IMR-90 (cell line): ENCODE measurements around the gene MGRN1. TPM values are rescaled to one million over a fixed set of nuclear protein-coding genes. Genes with fewer than 3 reads are reported as not detected.

Source experiments
- ATAC-seq: fragments of 200-7000 bp; cut with Tn5 transposase; 2 replicates; pipeline ENCODE4 v1.9.1; 2020; ENCODE audit warnings: low read depth, mild to moderate bottlenecking, moderate library complexity
- BruUV-seq: library from RNA; stranded (reverse); fragments of 400-500 nt; replicated peaks from 2 replicates; lab custom pipeline; 2021; lab: Mats Ljungman, UMichigan
- CTCF ChIA-PET: fragments of 300-600 bp; formaldehyde crosslinking; extraction: SDS; loops from one replicate; lab custom pipeline; 2021; ENCODE audit warnings: antibody characterized with exemption; lab: Yijun Ruan, JAX
- POLR2A ChIA-PET: fragments of 300-600 bp; sonication (Branson Sonifier 250); formaldehyde crosslinking; loops from one replicate; lab custom pipeline; 2022; ENCODE audit warnings: antibody characterized with exemption; ENCODE audit not compliant: unreplicated experiment; lab: Charles Lee
- DNase-seq: peaks from one replicate; pipeline ENCODE4 v3.0.0; 2013
- H2AFZ ChIP-seq: replicated peaks from 2 replicates; pipeline ENCODE3; 2013; ENCODE audit warnings: low read length, mild to moderate bottlenecking; ENCODE audit not compliant: poor library complexity
- H2AK5ac ChIP-seq: 2 replicates; pipeline ENCODE4 v1.6.1; 2013; ENCODE audit warnings: low read depth, low read length, inconsistent platforms
- H2AK9ac ChIP-seq: replicated peaks from 2 replicates; pipeline ENCODE3; 2013; ENCODE audit warnings: mild to moderate bottlenecking, low read depth, low read length, moderate library complexity; ENCODE audit not compliant: poor library complexity
- H2BK120ac ChIP-seq: 2 replicates; pipeline ENCODE4 v1.6.1; 2013; ENCODE audit warnings: low read depth, low read length, inconsistent platforms
- H2BK15ac ChIP-seq: 3 replicates; pipeline ENCODE4 v1.6.1; 2013; ENCODE audit warnings: low read depth, low read length, inconsistent platforms
- H2BK20ac ChIP-seq: 2 replicates; pipeline ENCODE4 v1.6.1; 2013; ENCODE audit warnings: low read depth, mild to moderate bottlenecking, inconsistent platforms, low read length, moderate library complexity
- H2BK5ac ChIP-seq: 2 replicates; pipeline ENCODE4 v1.6.1; 2013; ENCODE audit warnings: mild to moderate bottlenecking, low read depth, low read length, inconsistent platforms; ENCODE audit not compliant: poor library complexity, severe bottlenecking
- H3K14ac ChIP-seq: replicated peaks from 2 replicates; pipeline ENCODE4 v1.6.1; 2013; ENCODE audit warnings: low read depth, low read length, inconsistent platforms
- H3K18ac ChIP-seq: 2 replicates; pipeline ENCODE4 v1.6.1; 2013; ENCODE audit warnings: low read depth, low read length, control low read depth
- H3K23ac ChIP-seq: 2 replicates; pipeline ENCODE4 v1.6.1; 2013; ENCODE audit warnings: low read depth, low read length, inconsistent platforms
- H3K27ac ChIP-seq: 2 replicates; pipeline ENCODE4 v1.5.1; 2013; ENCODE audit warnings: mild to moderate bottlenecking, control low read depth, low read length; ENCODE audit not compliant: insufficient read depth
- H3K27me3 ChIP-seq: 2 replicates; pipeline ENCODE4 v1.6.1; 2013; ENCODE audit warnings: low read length; ENCODE audit not compliant: control insufficient read depth, insufficient read depth
- H3K36me3 ChIP-seq: 2 replicates; pipeline ENCODE4 v1.6.1; 2013; ENCODE audit warnings: low read length, mixed read lengths; ENCODE audit not compliant: control insufficient read depth, insufficient read depth
- H3K4ac ChIP-seq: 2 replicates; pipeline ENCODE4 v1.6.1; 2013; ENCODE audit warnings: low read depth, low read length, inconsistent platforms
- H3K4me1 ChIP-seq: 2 replicates; pipeline ENCODE4 v1.6.1; 2013; ENCODE audit warnings: low read length, mixed read lengths; ENCODE audit not compliant: control insufficient read depth, insufficient read depth
- H3K4me2 ChIP-seq: 2 replicates; pipeline ENCODE4 v1.6.1; 2013; ENCODE audit warnings: low read depth, mild to moderate bottlenecking, control low read depth, low read length, moderate library complexity
- H3K4me3 ChIP-seq: 2 replicates; pipeline ENCODE4 v1.5.1; 2013; ENCODE audit warnings: low read depth, mild to moderate bottlenecking, control low read depth, low read length, moderate library complexity; ENCODE audit not compliant: insufficient read depth
- H3K56ac ChIP-seq: 2 replicates; pipeline ENCODE4 v1.6.1; 2013; ENCODE audit warnings: low read length, inconsistent platforms; ENCODE audit not compliant: insufficient read depth; ENCODE audit errors: extremely low read depth
- H3K79me1 ChIP-seq, 2 experiments: 2 replicates each; pipeline ENCODE4 v1.6.1; 2013; ENCODE audit warnings: low read length in 2 of 2, inconsistent platforms in 1 of 2, low read depth in 1 of 2
- H3K9ac ChIP-seq: 2 replicates; pipeline ENCODE4 v1.6.1; 2013; ENCODE audit warnings: low read depth, low read length, control low read depth
- H3K9me1 ChIP-seq: 2 replicates; pipeline ENCODE4 v1.6.1; 2013; ENCODE audit warnings: low read length, inconsistent platforms; ENCODE audit not compliant: insufficient read depth
- H3K9me3 ChIP-seq: 2 replicates; pipeline ENCODE4 v1.6.1; 2013; ENCODE audit warnings: low read length; ENCODE audit not compliant: control insufficient read depth, insufficient read depth
- H4K20me1 ChIP-seq: 2 replicates; pipeline ENCODE4 v1.6.1; 2013; ENCODE audit warnings: low read length, inconsistent platforms; ENCODE audit not compliant: insufficient read depth
- H4K5ac ChIP-seq: 2 replicates; pipeline ENCODE4 v1.6.1; 2013; ENCODE audit warnings: mild to moderate bottlenecking, low read depth, low read length, control low read depth
- H4K8ac ChIP-seq, 2 experiments: 2 replicates each; pipeline ENCODE4 v1.6.1; 2013; ENCODE audit warnings: low read depth in 2 of 2, low read length in 2 of 2, control low read depth in 1 of 2, inconsistent platforms in 1 of 2
- H4K91ac ChIP-seq: 2 replicates; pipeline ENCODE4 v1.6.1; 2013; ENCODE audit warnings: low read depth, low read length, inconsistent platforms; ENCODE audit not compliant: insufficient read depth
- CTCF ChIP-seq: conservative IDR thresholded peaks from 2 replicates; pipeline ENCODE4 v1.5.1; 2012; ENCODE audit warnings: mild to moderate bottlenecking, low read depth, low read length, improper control_type of control experiment
- NFE2L2 ChIP-seq: fragments of 150-350 bp; IDR thresholded peaks from 2 replicates; pipeline ENCODE4 v1.6.1; 2016; ENCODE audit warnings: low read depth, mild to moderate bottlenecking, low read length
- WGBS, 2 experiments: methylation state at CpG; one replicate each; pipeline versions ENCODE4 v1.1.5 to v1.1.7; 2013; ENCODE audit warnings: missing lambda C conversion rate in 2 of 2; ENCODE audit not compliant: insufficient read length in 1 of 2; ENCODE audit errors: extremely low coverage in 2 of 2; 5-methylcytosine and 5-hydroxymethylcytosine counted together
- dilution Hi-C: fragments of 300-500 bp; cut with HindIII; formaldehyde crosslinking; loops from one replicate; pipeline ENCODE4 v1.14.3; 2018; ENCODE audit warnings: low sequenced_read_pairs; ENCODE audit not compliant: unreplicated experiment
- in situ Hi-C: fragments of 300-500 bp; cut with MboI; formaldehyde crosslinking; loops from 3 replicates; pipeline ENCODE4 v1.14.3; 2019; ENCODE audit warnings: low sequenced_read_pairs, inconsistent platforms, mixed read lengths
- intact Hi-C: fragments of 100-400 bp; cut with micrococcal nuclease; formaldehyde crosslinking; loops from 2 replicates; pipeline ENCODE4 v1.10.0; 2022
- polyA plus RNA-seq, 3 experiments: library from polyadenylated mRNA; depleted of rRNA; stranded (reverse); fragments of >200 nt; gene quantifications; 2 replicates each; pipeline ENCODE4 v1.2.3, GENCODE V29; 2012; ENCODE audit warnings: low replicate concordance in 1 of 3
- total RNA-seq: library from RNA; depleted of rRNA; stranded (reverse); fragments of >200 nt; gene quantifications from 2 replicates; pipeline ENCODE4 v1.2.3, GENCODE V29; 2012

Gene MGRN1
- total and polyA plus RNA-seq, 2 of the 4 experiments (the other 2 are of a cell fraction): 11.7 to 32.7 TPM

GRCh38 chr16:4612474-4612931 is 12.1 kb upstream of the MGRN1 start:
- H3K4me3 ChIP-seq: no peak overlapping the region
- no peak for DNase-seq

More at GRCh38 chr16:4612474-4612931, 12.1 kb upstream of the MGRN1 start:
- peaks cover 17 to 66% of the 10 kb centered on the region in 2 experiments for H3K79me1 ChIP-seq
- no peak overlapping the region for H3K4ac ChIP-seq
- H2BK5ac ChIP-seq: no peak overlapping the region
- peak overlapping the region; percentile 61 for H2AK9ac ChIP-seq
- no peaks in the 10 kb centered on the region for H3K27me3 ChIP-seq
- ChIA-PET CTCF (no interaction called here), POLR2A (no interaction called here)
- no peak overlapping the region for H3K14ac ChIP-seq
- no peak overlapping the region for H3K56ac ChIP-seq
- H4K20me1 ChIP-seq: peaks cover 57% of the 10 kb centered on the region
- no peak overlapping the region for H2BK15ac ChIP-seq
- no peak overlapping the region for H2AFZ ChIP-seq
- peaks cover 8% of the 10 kb centered on the region; the same call in 1 of the 2 replicates for H3K9me1 ChIP-seq
- no peak overlapping the region for H3K23ac ChIP-seq
- no peak overlapping the region; the same call in 1 of the 2 replicates for H3K4me2 ChIP-seq
- in situ Hi-C loops (no loop called here), intact Hi-C loops (loop anchor here (2.0 kb wide), 1 partner anchor 344 kb away; no protein-coding TSS in a partner anchor), dilution Hi-C loops (no loop called here)
- WGBS, 2 experiments: no CpG with 5 or more reads among the region's 7 CpGs
- no peak overlapping the region for H2BK20ac ChIP-seq
- TF ChIP-seq CTCF: 0 out of 2 replicates have a peak, but pooled peaks have one; percentile 13
- no peak for TF ChIP-seq NFE2L2
- H3K9me3 ChIP-seq: no peaks in the 10 kb centered on the region
- no peak for ATAC-seq
- no peak overlapping the region for H3K18ac ChIP-seq
- no peak overlapping the region for H2AK5ac ChIP-seq
- peaks cover 18% of the 10 kb centered on the region; the same call in 1 of the 2 replicates for H3K36me3 ChIP-seq
- peaks cover 25% of the 10 kb centered on the region for H3K4me1 ChIP-seq
- no TSS peak for BruUV-seq
- H3K9ac ChIP-seq: no peak overlapping the region
- no peak overlapping the region for H2BK120ac ChIP-seq
- H3K27ac ChIP-seq: no peak overlapping the region
- H4K8ac ChIP-seq: no peak overlapping the region
- H4K5ac ChIP-seq: no peak overlapping the region
- H4K91ac ChIP-seq: no peak overlapping the region
